H1 (cell line): ENCODE measurements around the gene ADCY1. TPM values are rescaled to one million over a fixed set of nuclear protein-coding genes. Genes with fewer than 3 reads are reported as not detected.

Experiments used
- CTCF ChIA-PET: fragments of 300-600 bp; sonication (Branson Sonifier 250); formaldehyde crosslinking; loops from one replicate; lab custom pipeline; 2021; ENCODE audit not compliant: partially characterized antibody; lab: Charles Lee
- POLR2A ChIA-PET: fragments of 300-600 bp; sonication (Branson Sonifier 250); formaldehyde crosslinking; loops from one replicate; lab custom pipeline; 2021; ENCODE audit warnings: inconsistent platforms; ENCODE audit not compliant: partially characterized antibody; lab: Charles Lee
- DNase-seq, 2 experiments: peaks; one replicate each; pipeline versions ENCODE4 v3.0.0 to v3.0.0-alpha.2; 2010 to 2022; ENCODE audit warnings: low spot score in 2 of 2, low read depth in 1 of 2, mixed read lengths in 1 of 2
- FAIRE-seq: peaks from 2 replicates; lab custom pipeline; 2011; peaks lifted over from hg19 to GRCh38; lab: Jason Lieb, UNC
- H2AFZ ChIP-seq: 2 replicates; pipeline ENCODE4 v1.8.1; 2012; ENCODE audit warnings: low read length, inconsistent platforms
- H2AK5ac ChIP-seq: 2 replicates; pipeline ENCODE4 v1.6.1; 2013; ENCODE audit warnings: low read depth, low read length
- H2BK120ac ChIP-seq: replicated peaks from 2 replicates; pipeline ENCODE3; 2013; ENCODE audit warnings: low read depth, low read length, inconsistent platforms
- H2BK12ac ChIP-seq: 2 replicates; pipeline ENCODE4 v1.6.1; 2013; ENCODE audit warnings: low read depth, low read length
- H2BK15ac ChIP-seq: 2 replicates; pipeline ENCODE4 v1.6.1; 2013; ENCODE audit warnings: low read length
- H2BK20ac ChIP-seq: 2 replicates; pipeline ENCODE4 v1.6.1; 2013; ENCODE audit warnings: low read length
- H2BK5ac ChIP-seq: 2 replicates; pipeline ENCODE4 v1.6.1; 2013; ENCODE audit warnings: low read depth, low read length
- H3K14ac ChIP-seq: 2 replicates; pipeline ENCODE4 v1.6.1; 2013; ENCODE audit warnings: inconsistent platforms; ENCODE audit not compliant: insufficient read length
- H3K18ac ChIP-seq: 2 replicates; pipeline ENCODE4 v1.6.1; 2013; ENCODE audit warnings: low read length; ENCODE audit errors: extremely low read depth
- H3K23ac ChIP-seq: 2 replicates; pipeline ENCODE4 v1.6.1; 2013; ENCODE audit warnings: inconsistent platforms; ENCODE audit not compliant: insufficient read length
- H3K23me2 ChIP-seq: 2 replicates; pipeline ENCODE4 v1.6.1; 2013; ENCODE audit warnings: low read depth, low read length
- H3K27ac ChIP-seq: 2 replicates; pipeline ENCODE4 v1.6.1; 2011; ENCODE audit warnings: low read depth, low read length, inconsistent platforms
- H3K27me3 ChIP-seq, 4 experiments: replicated peaks in 1 of 4; 1 replicate in 1 of 4; 2 replicates in 3 of 4; pipeline versions ENCODE4 v1.6.1 to v1.8.1; 2011 to 2013; ENCODE audit warnings: low read length in 3 of 4, mild to moderate bottlenecking in 3 of 4, inconsistent platforms in 2 of 4, mixed read lengths in 2 of 4, moderate library complexity in 1 of 4; ENCODE audit not compliant: control insufficient read depth in 3 of 4, insufficient read depth in 3 of 4; ENCODE audit errors: extremely low read depth in 1 of 4
- H3K36me3 ChIP-seq, 4 experiments: 2 replicates each; pipeline versions ENCODE4 v1.6.1 to v1.8.1; 2011 to 2013; ENCODE audit warnings: mild to moderate bottlenecking in 4 of 4, low read length in 3 of 4, moderate library complexity in 2 of 4, control low read depth in 1 of 4, inconsistent platforms in 1 of 4; ENCODE audit not compliant: insufficient read depth in 4 of 4, control insufficient read depth in 2 of 4
- H3K4ac ChIP-seq: replicated peaks from 2 replicates; pipeline ENCODE3; 2013; ENCODE audit warnings: low read length, low read depth, mixed read lengths, inconsistent platforms; ENCODE audit not compliant: insufficient read length
- H3K4me1 ChIP-seq, 4 experiments: replicated peaks in 1 of 4; 1 replicate in 1 of 4; 2 replicates in 3 of 4; pipeline versions ENCODE4 v1.6.1 to v1.8.1; 2011 to 2013; ENCODE audit warnings: low read length in 3 of 4, inconsistent platforms in 2 of 4, mixed read lengths in 1 of 4; ENCODE audit not compliant: insufficient read depth in 4 of 4, control insufficient read depth in 3 of 4
- H3K4me2 ChIP-seq, 2 experiments: 2 replicates each; pipeline versions ENCODE4 v1.6.1 to v1.8.1; 2011 to 2013; ENCODE audit warnings: low read depth in 2 of 2, low read length in 2 of 2, control low read depth in 1 of 2, inconsistent platforms in 1 of 2, mild to moderate bottlenecking in 1 of 2; ENCODE audit not compliant: insufficient read depth in 1 of 2
- H3K4me3 ChIP-seq, 4 experiments: fragments of 200-600, 300-600 bp in 1 of 4; sonication (generic), shearing (Covaris generic), sonication (Bioruptor Twin) in 1 of 4; 2 replicates each; pipeline versions ENCODE4 v1.5.1 to v1.8.1; 2011 to 2016; ENCODE audit warnings: low read length in 4 of 4, low read depth in 3 of 4, control low read depth in 2 of 4, inconsistent platforms in 2 of 4, mild to moderate bottlenecking in 2 of 4, mixed read lengths in 1 of 4, moderate library complexity in 1 of 4; ENCODE audit not compliant: insufficient read depth in 2 of 4; ENCODE audit errors: extremely low read depth in 1 of 4
- H3K56ac ChIP-seq: replicated peaks from 2 replicates; pipeline ENCODE3; 2013; ENCODE audit warnings: low read depth, mild to moderate bottlenecking, mixed read lengths, low read length, inconsistent platforms; ENCODE audit not compliant: insufficient read length
- H3K79me1 ChIP-seq: 2 replicates; pipeline ENCODE4 v1.6.1; 2013; ENCODE audit warnings: low read depth, low read length, control low read depth
- H3K79me2 ChIP-seq, 2 experiments: 2 replicates each; pipeline versions ENCODE4 v1.6.1 to v1.8.1; 2012 to 2013; ENCODE audit warnings: low read length in 2 of 2, mild to moderate bottlenecking in 2 of 2, inconsistent platforms in 1 of 2; ENCODE audit not compliant: insufficient read depth in 2 of 2, control insufficient read depth in 1 of 2
- H3K9ac ChIP-seq, 4 experiments: replicated peaks in 1 of 4; 1 replicate in 1 of 4; 2 replicates in 3 of 4; pipeline versions ENCODE4 v1.6.1 to v1.8.1; 2011 to 2013; ENCODE audit warnings: low read depth in 3 of 4, low read length in 3 of 4, control low read depth in 2 of 4, mild to moderate bottlenecking in 2 of 4, moderate library complexity in 2 of 4, inconsistent platforms in 1 of 4; ENCODE audit errors: extremely low read depth in 1 of 4
- H3K9me3 ChIP-seq, 2 experiments: 2 replicates each; pipeline versions ENCODE4 v1.6.1 to v1.8.1; 2012 to 2013; ENCODE audit warnings: mild to moderate bottlenecking in 2 of 2, moderate library complexity in 2 of 2, control low read depth in 1 of 2, inconsistent platforms in 1 of 2, low read depth in 1 of 2, low read length in 1 of 2, mixed read lengths in 1 of 2; ENCODE audit not compliant: insufficient read depth in 2 of 2
- H4K20me1 ChIP-seq, 2 experiments: replicated peaks in 1 of 2; 2 replicates each; pipeline versions ENCODE3 to v1.8.1; 2011 to 2013; ENCODE audit warnings: inconsistent platforms in 2 of 2, low read length in 2 of 2, mild to moderate bottlenecking in 1 of 2; ENCODE audit not compliant: insufficient read depth in 2 of 2, control insufficient read depth in 1 of 2
- H4K5ac ChIP-seq: 2 replicates; pipeline ENCODE4 v1.6.1; 2013; ENCODE audit warnings: low read length, low read depth, mixed read lengths, inconsistent platforms; ENCODE audit not compliant: insufficient read length
- H4K8ac ChIP-seq: 2 replicates; pipeline ENCODE4 v1.8.0; 2013; ENCODE audit warnings: mild to moderate bottlenecking, moderate library complexity, low read length, inconsistent platforms; ENCODE audit not compliant: insufficient read depth; ENCODE audit errors: extremely low read depth
- H4K91ac ChIP-seq: replicated peaks from 2 replicates; pipeline ENCODE3; 2013; ENCODE audit warnings: low read length, mixed read lengths, inconsistent platforms; ENCODE audit not compliant: insufficient read length
- ASH2L ChIP-seq: fragments of 200-600, 300-600 bp; sonication (generic); IDR thresholded peaks from one replicate; pipeline ENCODE4 v1.7.1; 2017; ENCODE audit warnings: low read length
- CREB1 ChIP-seq: IDR thresholded peaks from 2 replicates; pipeline ENCODE4 v1.6.1; 2012; ENCODE audit warnings: inconsistent platforms
- CTBP2 ChIP-seq: IDR thresholded peaks from 2 replicates; pipeline ENCODE4 v1.7.0; 2011; ENCODE audit warnings: borderline replicate concordance, mild to moderate bottlenecking, moderate library complexity, mixed read lengths, low read length; ENCODE audit not compliant: insufficient read depth, insufficient read length
- EP300 ChIP-seq, 2 experiments: IDR thresholded peaks; 1 replicate in 1 of 2; 2 replicates in 1 of 2; pipeline ENCODE4 v1.6.1; 2011 to 2012; ENCODE audit warnings: low read depth in 2 of 2, low read length in 2 of 2, mild to moderate bottlenecking in 2 of 2, borderline replicate concordance in 1 of 2, inconsistent platforms in 1 of 2, moderate library complexity in 1 of 2
- EZH2 ChIP-seq: fragments of 200-600 bp; sonication (generic); IDR thresholded peaks from 2 replicates; pipeline ENCODE4 v1.7.1; 2012; ENCODE audit warnings: low read depth, mild to moderate bottlenecking, moderate library complexity, low read length, inconsistent platforms; ENCODE audit not compliant: severe bottlenecking
- RXRA ChIP-seq: IDR thresholded peaks from 2 replicates; pipeline ENCODE4 v1.6.1; 2011; ENCODE audit warnings: low read depth, mild to moderate bottlenecking, low read length, moderate library complexity; ENCODE audit not compliant: insufficient read depth
- YY1 ChIP-seq: IDR thresholded peaks from 2 replicates; pipeline ENCODE4 v1.6.1; 2011; ENCODE audit warnings: low read depth, mild to moderate bottlenecking, low read length
- WGBS, 2 experiments: shearing (Covaris generic) in 1 of 2; methylation state at CpG; one replicate each; pipeline versions ENCODE4 v1.1.6 to v1.1.7; 2013 to 2015; ENCODE audit warnings: low lambda C conversion rate in 2 of 2, mixed read lengths in 2 of 2, inconsistent platforms in 1 of 2, low coverage in 1 of 2, missing lambda C conversion rate in 1 of 2; ENCODE audit not compliant: insufficient replicate concordance in 2 of 2, insufficient coverage in 1 of 2, insufficient read length in 1 of 2; ENCODE audit errors: extremely low coverage in 1 of 2, missing lambda C conversion rate in 1 of 2; 5-methylcytosine and 5-hydroxymethylcytosine counted together
- polyA plus RNA-seq, 7 experiments: library from polyadenylated mRNA; depleted of rRNA in 3 of 7; stranded (reverse) in 5 of 7; unstranded in 2 of 7; fragments of >200 nt in 5 of 7; fragments of 200-250 nt in 2 of 7; gene quantifications; 1 replicate in 5 of 7; 2 replicates in 1 of 7; 4 replicates in 1 of 7; pipeline versions ENCODE4 v1.2.1 to v1.2.3, GENCODE V29; 2011 to 2013; ENCODE audit warnings: missing spikeins in 2 of 7, mixed read lengths in 2 of 7
- total RNA-seq: library from RNA; stranded (reverse); fragmentation: NEBNext Ultra II Directional; extraction: Animal tissue kit (Norgen Biotek cat#: 25700); gene quantifications from 2 replicates; pipeline ENCODE4 v1.2.1, GENCODE V29; 2021

ADCY1 gene
- total and polyA plus RNA-seq, 2 of the 8 experiments (the other 6 are each of a cell fraction or from before 2014, with no cell fraction given): 7.9 to 26.9 TPM

DNA sequence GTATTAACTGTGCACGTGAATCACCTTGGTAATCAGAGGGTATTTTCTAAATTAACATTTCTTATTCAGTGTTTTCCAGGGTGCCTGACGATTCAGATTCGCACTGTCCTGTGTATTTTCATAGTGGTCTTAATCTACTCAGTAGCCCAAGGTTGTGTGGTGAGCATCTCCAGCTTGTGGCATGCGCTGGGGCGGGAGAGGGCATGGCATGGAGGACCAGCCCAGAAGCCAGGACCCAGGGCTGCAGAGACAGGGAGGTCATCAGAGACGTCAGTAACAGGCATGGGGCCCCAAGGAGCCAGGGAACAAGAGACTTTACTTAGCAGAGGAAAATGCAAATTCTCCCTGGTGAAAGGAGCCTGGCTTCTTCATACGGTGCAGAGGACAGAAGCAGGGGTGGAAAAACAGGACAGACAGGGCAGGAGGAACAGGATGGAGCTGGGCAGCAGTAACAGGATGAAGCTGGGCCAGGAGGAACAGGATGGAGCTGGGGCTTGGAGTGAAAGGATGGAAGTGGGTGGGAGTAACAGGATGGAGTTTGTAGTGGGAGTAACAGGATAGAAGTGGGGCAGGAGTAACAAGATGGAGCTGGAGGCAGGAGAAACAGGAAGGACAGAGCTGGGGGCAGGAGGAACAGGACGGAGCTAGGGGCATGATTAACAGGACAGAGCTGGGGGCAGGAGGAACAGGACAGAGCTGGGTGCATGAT lies 110.9 kb downstream of the ADCY1 start:
- H3K23ac ChIP-seq: no peak overlapping the region
- TF ChIP-seq CREB1 (no peak), EP300 (IDR thresholded peaks at IDR 0.05; ENCODE audit: borderline replicate concordance in 1 of 2, low read depth in 2 of 2, low read length in 2 of 2) (no peak), YY1 (no peak), RXRA (no peak), CTBP2 (no peak), EZH2 (no peak), ASH2L (no peak)
- TF ChIP-seq, all 59 proteins: peak for 0
- Histone ChIP-seq H3K79me1 (no peaks in the 10 kb centered on the region), H4K8ac (no peak overlapping the region), H3K9me3 (no peaks in the 10 kb centered on the region), H3K14ac (no peak overlapping the region), H3K27ac (no peak overlapping the region), H2BK12ac (no peak overlapping the region), H3K36me3 (peaks cover 0 to 8% (median 3%) of the 10 kb centered on the region in 4 experiments; a peak in 4 of 8 replicates), H2BK120ac (no peak overlapping the region), H3K4me3 (no peak overlapping the region), H2BK5ac (no peak overlapping the region), H3K27me3 (no peaks in the 10 kb centered on the region), H4K91ac (no peak overlapping the region), H3K4me2 (no peak overlapping the region), H3K23me2 (no peaks in the 10 kb centered on the region), H3K4ac (no peak overlapping the region), H3K4me1 (no peaks in the 10 kb centered on the region), H2AK5ac (no peak overlapping the region), H4K20me1 (peaks cover 0 to 2% of the 10 kb centered on the region in 2 experiments), H2AFZ (no peak overlapping the region), H3K56ac (no peak overlapping the region), H2BK20ac (no peak overlapping the region), H3K18ac (no peak overlapping the region), H4K5ac (no peak overlapping the region), H2BK15ac (no peak overlapping the region), H3K9ac (no peak overlapping the region), H3K79me2 (no peaks in the 10 kb centered on the region)
- POLR2A ChIA-PET: no interaction called here
- WGBS, 2 experiments: 92% methylated on average over 8 of the region's 8 CpGs; no CpG with 5 or more reads in 1 of the 2 experiments
- DNase-seq: peak in 1 of 2 experiments; percentile 20
- CTCF ChIA-PET: interaction anchor here (1.2 to 1.6 kb wide), 3 partner anchors 20 to 39 kb away, joined by 3 to 5 read pairs (median 4); no protein-coding TSS in a partner anchor
- no peak for FAIRE-seq
